Ovary (tissue), 9 donors: Measurements from ENCODE around the gene TXNDC11. TPM values are rescaled to one million over a fixed set of nuclear protein-coding genes. Genes with fewer than 3 reads are reported as not detected.

Experiments
- DNase-seq, 5 donors: peaks; one replicate each; pipeline ENCODE4 v3.0.0-alpha.2; 2019 to 2020
- H3K27ac ChIP-seq, 2 donors: fragments of 200-600 bp; one replicate each; pipeline versions ENCODE4 v1.5.1 to v1.8.0; 2019 to 2022
- H3K27me3 ChIP-seq: fragments of 200-600 bp; one replicate; pipeline ENCODE4 v1.8.0; 2022
- H3K36me3 ChIP-seq: fragments of 200-600 bp; sonication (generic); one replicate; pipeline ENCODE4 v1.5.1; 2019
- H3K4me1 ChIP-seq: one replicate; pipeline ENCODE4 v1.8.1; 2013; ENCODE audit warnings: mild to moderate bottlenecking, moderate library complexity; ENCODE audit not compliant: insufficient read depth
- H3K4me3 ChIP-seq: fragments of 200-600 bp; sonication (generic); one replicate; pipeline ENCODE4 v1.5.1; 2017
- H3K9me3 ChIP-seq, 2 donors: fragments of 200-600 bp in 1 of 2; sonication (generic) in 1 of 2; one replicate each; pipeline versions ENCODE4 v1.5.1 to v1.8.1; 2013 to 2019; ENCODE audit warnings: mild to moderate bottlenecking in 1 of 2, moderate library complexity in 1 of 2
- CTCF ChIP-seq, 3 donors: fragments of 450-650 bp in 2 of 3; fragments of 200-600 bp in 1 of 3; IDR thresholded peaks; one replicate each; pipeline versions ENCODE4 v1.5.1 to v1.8.0; 2016 to 2022; ENCODE audit warnings: antibody characterized with exemption in 3 of 3, mild to moderate bottlenecking in 1 of 3
- EP300 ChIP-seq: sonication (generic); formaldehyde crosslinking; IDR thresholded peaks from one replicate; pipeline ENCODE4 v1.6.1; 2017; ENCODE audit warnings: antibody characterized with exemption
- POLR2A ChIP-seq: fragments of 450-650 bp; IDR thresholded peaks from one replicate; pipeline ENCODE4 v1.6.1; 2017; ENCODE audit warnings: antibody characterized with exemption, mild to moderate bottlenecking, moderate library complexity
- WGBS, 3 donors: extraction: QIAGEN DNeasy Blood & Tissue Kit in 1 of 3; methylation state at CpG; one replicate each; pipeline versions ENCODE4 v1.1.5 to v1.1.7; 2013 to 2017; 5-methylcytosine and 5-hydroxymethylcytosine counted together
- intact Hi-C, 4 donors: fragments of 100-400 bp; cut with DNase I; formaldehyde crosslinking; loops; one replicate each; pipeline versions ENCODE4 v1.11.0 to v1.15.1; 2022 to 2023
- polyA plus RNA-seq, 2 donors: library from polyadenylated mRNA; stranded (reverse); fragments of 200-250 nt in 1 of 2; fragments of 350-450 nt in 1 of 2; fragmentation: Illumina TruSeq in 1 of 2; extraction: RNeasy Lipid Tissue Mini Kit (QIAGEN cat#74804) in 1 of 2; gene quantifications; one replicate each; pipeline ENCODE4 v1.2.3, GENCODE V29; 2013 to 2014
- total RNA-seq, 7 donors: library from RNA; depleted of rRNA in 2 of 7; stranded (reverse); fragments of >200 nt in 2 of 7; fragmentation: NEBNext Ultra II Directional in 3 of 7; extraction: Animal tissue kit (Norgen Biotek cat#: 25700) in 3 of 7; gene quantifications; one replicate each; pipeline versions ENCODE4 v1.1.0 to v1.2.4, GENCODE V29; 2016 to 2023
- donor health status: DM: no; HTN: no; CAD: no; lungs with moderate emphysema.
- donor health status: DM: no; HTN: no; CAD: no.
- donor health status: Bipolar disorder and iron deficiency.
- donor health status: DM: yes; HTN: yes; CAD: no.
- donor health status: DM: no; HTN: no; CAD: no.
- donor health status: DM: yes; HTN: yes; CAD: no.

The TXNDC11 gene
- total and polyA plus RNA-seq, 9 donors: 32.3 to 48.6 (median 39.3) TPM

GRCh38 chr16:11707679-11708197, 34.9 kb downstream of the TXNDC11 start:
- TF ChIP-seq EP300: no peak
- no peak for TF ChIP-seq POLR2A
- no peak for TF ChIP-seq CTCF (IDR thresholded peaks at IDR 0.05)
- Histone ChIP-seq H3K27me3 (no peaks in the 10 kb centered on the region), H3K27ac (no peak overlapping the region), H3K36me3 (no peaks in the 10 kb centered on the region), H3K4me1 (peaks cover 7% of the 10 kb centered on the region), H3K4me3 (no peak overlapping the region), H3K9me3 (no peaks in the 10 kb centered on the region)
- peak in 1 of 5 donors; percentile 20 for DNase-seq
- WGBS, 3 donors: 67 to 81% (median 71%) methylated on average over 4 of the region's 4 CpGs
- intact Hi-C loops: no loop called here

- H3K27ac ChIP-seq: no peak overlapping the region
- no peaks in the 10 kb centered on the region for H3K27me3 ChIP-seq
- DNase-seq: peak in 1 of 5 donors; percentile 25
- H3K9me3 ChIP-seq: no peaks in the 10 kb centered on the region
- H3K4me3 ChIP-seq: no peak overlapping the region
- TF ChIP-seq EP300 (no peak), POLR2A (no peak), CTCF (IDR thresholded peaks at IDR 0.05) (no peak)
- intact Hi-C loops: no loop called here
- H3K36me3 ChIP-seq: no peaks in the 10 kb centered on the region
- H3K4me1 ChIP-seq: peaks cover 7% of the 10 kb centered on the region
- 21 to 34% (median 31%) methylated on average over 5 of the region's 5 CpGs for WGBS, 3 donors
These were observed 36.4 kb downstream of the TXNDC11 start for GRCh38 chr16:11706180-11706742.

GRCh38 chr16:11705311-11706025, 37.2 kb downstream of the TXNDC11 start:
- peaks cover 7% of the 10 kb centered on the region for H3K4me1 ChIP-seq
- intact Hi-C loops: no loop called here
- H3K9me3 ChIP-seq: no peaks in the 10 kb centered on the region
- no peak overlapping the region for H3K4me3 ChIP-seq
- DNase-seq: no peak
- WGBS, 3 donors: 61 to 67% (median 62%) methylated on average over 6 of the region's 6 CpGs
- no peaks in the 10 kb centered on the region for H3K27me3 ChIP-seq
- TF ChIP-seq POLR2A: no peak
- TF ChIP-seq EP300: no peak
- no peak for TF ChIP-seq CTCF (IDR thresholded peaks at IDR 0.05)
- no peaks in the 10 kb centered on the region for H3K36me3 ChIP-seq
- H3K27ac ChIP-seq: no peak overlapping the region

GRCh38 chr16:11700264-11701029, 42.2 kb downstream of the TXNDC11 start:
- Histone ChIP-seq H3K9me3 (no peaks in the 10 kb centered on the region), H3K36me3 (no peaks in the 10 kb centered on the region), H3K4me3 (no peak overlapping the region), H3K4me1 (no peaks in the 10 kb centered on the region), H3K27ac (no peak overlapping the region), H3K27me3 (no peaks in the 10 kb centered on the region)
- no peak for DNase-seq
- WGBS, 3 donors: 85 to 88% (median 87%) methylated on average over 9 of the region's 9 CpGs
- TF ChIP-seq EP300 (no peak), POLR2A (no peak), CTCF (IDR thresholded peaks at IDR 0.05) (no peak)
- intact Hi-C loops: no loop called here
